Gastrocnemius medialis (tissue), 4 donors: Measurements from ENCODE around the gene ZFC3H1. TPM values are rescaled to one million over a fixed set of nuclear protein-coding genes. Genes with fewer than 3 reads are reported as not detected.

Experiments used
- ATAC-seq, 2 donors: fragments of 150-250 bp; one replicate each; pipeline ENCODE4 v1.9.1; 2016
- DNase-seq, 2 donors: peaks; one replicate each; pipeline ENCODE4 v3.0.0-alpha.2; 2019
- H3K27ac ChIP-seq, 4 donors: fragments of 200-600 bp; sonication (generic); 1 replicate in 1 of 4; 2 replicates in 3 of 4; pipeline ENCODE4 v1.5.1; 2016 to 2018; ENCODE audit warnings: mild to moderate bottlenecking in 2 of 4, moderate library complexity in 1 of 4
- H3K27me3 ChIP-seq, 3 donors: fragments of 200-600 bp; sonication (generic) in 2 of 3; 1 replicate in 1 of 3; 2 replicates in 2 of 3; pipeline versions ENCODE4 v1.5.1 to v1.6.0; 2016 to 2019; ENCODE audit warnings: mild to moderate bottlenecking in 1 of 3, moderate library complexity in 1 of 3
- H3K36me3 ChIP-seq, 2 donors: fragments of 200-600 bp; sonication (generic) in 1 of 2; one replicate each; pipeline ENCODE4 v1.5.1; 2017 to 2018
- H3K4me1 ChIP-seq, 2 donors: fragments of 200-600 bp; sonication (generic) in 1 of 2; one replicate each; pipeline ENCODE4 v1.5.1; 2016 to 2017; ENCODE audit warnings: mild to moderate bottlenecking in 2 of 2
- H3K4me3 ChIP-seq, 4 donors: fragments of 200-600 bp; sonication (generic) in 3 of 4; 1 replicate in 1 of 4; 2 replicates in 3 of 4; pipeline ENCODE4 v1.5.1; 2016 to 2019; ENCODE audit warnings: mild to moderate bottlenecking in 2 of 4
- H3K9me3 ChIP-seq, 3 donors: fragments of 200-600 bp; sonication (generic) in 2 of 3; 1 replicate in 1 of 3; 2 replicates in 2 of 3; pipeline ENCODE4 v1.5.1; 2016 to 2019
- CTCF ChIP-seq, 5 experiments: fragments of 450-650 bp in 3 of 5; fragments of 200-600 bp in 2 of 5; sonication (generic) in 2 of 5; IDR thresholded peaks in 4 of 5; conservative IDR thresholded peaks in 1 of 5; 1 replicate in 4 of 5; 2 replicates in 1 of 5; pipeline ENCODE4 v1.5.1; 2016 to 2019; ENCODE audit warnings: antibody characterized with exemption in 5 of 5, mild to moderate bottlenecking in 3 of 5, moderate library complexity in 3 of 5
- POLR2A ChIP-seq, 2 donors: fragments of 450-650 bp; IDR thresholded peaks; one replicate each; pipeline ENCODE4 v1.6.1; 2017; ENCODE audit warnings: antibody characterized with exemption in 2 of 2, mild to moderate bottlenecking in 2 of 2, moderate library complexity in 2 of 2
- in situ Hi-C, 4 donors: fragments of 200-750 bp; cut with MboI; loops; one replicate each; pipeline versions ENCODE4 v1.15.0 to v1.8.0; 2017; ENCODE audit warnings: low sequenced_read_pairs in 4 of 4
- intact Hi-C: fragments of 100-400 bp; cut with DNase I; formaldehyde crosslinking; loops from one replicate; pipeline ENCODE4 v1.15.1; 2023; ENCODE audit warnings: low total_unique reads
- total RNA-seq, 4 donors: library from RNA; depleted of rRNA; stranded (reverse); fragments of >200 nt; gene quantifications; one replicate each; pipeline versions ENCODE4 v1.1.0 to v1.2.3, GENCODE V29; 2016

The ZFC3H1 gene
- total RNA-seq, 4 donors from 2014 or later, result 6.5 to 26.4 (median 9.1) TPM

- DNase-seq, result no peak
- H3K9me3 ChIP-seq, result no peaks in the 10 kb centered on the region
- intact Hi-C loops, result no loop called here
- H3K4me1 ChIP-seq, result peaks cover 8 to 13% of the 10 kb centered on the region in 2 donors
- in situ Hi-C loops, result no loop called here
- no peaks in the 10 kb centered on the region for H3K27me3 ChIP-seq
- no peak for TF ChIP-seq POLR2A (IDR thresholded peaks at IDR 0.05)
- no peak for TF ChIP-seq CTCF (IDR thresholded peaks at IDR 0.05 in 4 of 5, conservative IDR thresholded peaks at IDR 0.05 in 1 of 5)
- no peak overlapping the region for H3K27ac ChIP-seq
- H3K36me3 ChIP-seq, result peaks cover 0 to 70% of the 10 kb centered on the region in 2 donors
- ATAC-seq, result no peak
- no peak overlapping the region for H3K4me3 ChIP-seq
Observed at GRCh38 chr12:71655907-71656306, 7.7 kb downstream of the ZFC3H1 start.

GRCh38 chr12:71655495-71655894 lies 8.2 kb downstream of the ZFC3H1 start:
- H3K36me3 ChIP-seq, result peaks cover 0 to 68% of the 10 kb centered on the region in 2 donors
- H3K27ac ChIP-seq, result no peak overlapping the region
- H3K4me3 ChIP-seq, result no peak overlapping the region
- H3K4me1 ChIP-seq, result peaks cover 5 to 11% of the 10 kb centered on the region in 2 donors
- intact Hi-C loops (no loop called here), in situ Hi-C loops (no loop called here)
- DNase-seq (no peak), ATAC-seq (no peak)
- TF ChIP-seq CTCF (IDR thresholded peaks at IDR 0.05 in 4 of 5, conservative IDR thresholded peaks at IDR 0.05 in 1 of 5) (no peak), POLR2A (IDR thresholded peaks at IDR 0.05) (no peak)
- H3K9me3 ChIP-seq, result no peaks in the 10 kb centered on the region
- no peaks in the 10 kb centered on the region for H3K27me3 ChIP-seq

- DNase-seq (no peak), ATAC-seq (no peak)
- no peak overlapping the region for H3K27ac ChIP-seq
- TF ChIP-seq POLR2A (IDR thresholded peaks at IDR 0.05) (no peak), CTCF (IDR thresholded peaks at IDR 0.05 in 4 of 5, conservative IDR thresholded peaks at IDR 0.05 in 1 of 5) (no peak)
- no peaks in the 10 kb centered on the region for H3K9me3 ChIP-seq
- H3K27me3 ChIP-seq, result no peaks in the 10 kb centered on the region
- peaks cover 5 to 7% of the 10 kb centered on the region in 2 donors for H3K4me1 ChIP-seq
- H3K36me3 ChIP-seq, result peaks cover 0 to 55% of the 10 kb centered on the region in 2 donors
- in situ Hi-C loops (no loop called here), intact Hi-C loops (no loop called here)
- no peak overlapping the region for H3K4me3 ChIP-seq
Observed at GRCh38 chr12:71654200-71654599, 9.4 kb downstream of the ZFC3H1 start.

GRCh38 chr12:71653137-71653536 lies 10.5 kb downstream of the ZFC3H1 start:
- DNase-seq (no peak), ATAC-seq (no peak)
- no peaks in the 10 kb centered on the region for H3K9me3 ChIP-seq
- H3K27me3 ChIP-seq, result no peaks in the 10 kb centered on the region
- H3K4me1 ChIP-seq, result peaks cover 5 to 7% of the 10 kb centered on the region in 2 donors
- peaks cover 0 to 45% of the 10 kb centered on the region in 2 donors for H3K36me3 ChIP-seq
- intact Hi-C loops, result no loop called here
- in situ Hi-C loops, result no loop called here
- H3K4me3 ChIP-seq, result no peak overlapping the region
- no peak overlapping the region for H3K27ac ChIP-seq
- TF ChIP-seq POLR2A (IDR thresholded peaks at IDR 0.05) (no peak), CTCF (IDR thresholded peaks at IDR 0.05 in 4 of 5, conservative IDR thresholded peaks at IDR 0.05 in 1 of 5) (no peak)

- in situ Hi-C loops, result no loop called here
- DNase-seq, result no peak
- Histone ChIP-seq H3K27ac (no peak overlapping the region), H3K4me3 (no peak overlapping the region), H3K27me3 (no peaks in the 10 kb centered on the region), H3K36me3 (peaks cover 0 to 40% of the 10 kb centered on the region in 2 donors), H3K4me1 (peaks cover 5 to 7% of the 10 kb centered on the region in 2 donors), H3K9me3 (no peaks in the 10 kb centered on the region)
- ATAC-seq, result no peak
- TF ChIP-seq CTCF (IDR thresholded peaks at IDR 0.05 in 4 of 5, conservative IDR thresholded peaks at IDR 0.05 in 1 of 5) (no peak), POLR2A (IDR thresholded peaks at IDR 0.05) (no peak)
- intact Hi-C loops, result no loop called here
Observed at GRCh38 chr12:71652656-71653055, 11.0 kb downstream of the ZFC3H1 start.
